GM12864 (cell line): ENCODE data around the gene SECTM1.

Experiments used
- DNase-seq: peaks from one replicate; pipeline ENCODE4 v3.0.0-alpha.2; 2011; ENCODE audit warnings: low read depth
- H3K4me3 ChIP-seq: 2 replicates; pipeline ENCODE4 v1.5.1; 2011; ENCODE audit warnings: mild to moderate bottlenecking, low read depth, low read length, control low read depth
- CTCF ChIP-seq: IDR thresholded peaks from 2 replicates; pipeline ENCODE4 v1.5.1; 2011; ENCODE audit warnings: low read depth, mild to moderate bottlenecking, moderate library complexity, low read length, control low read depth, inconsistent platforms; ENCODE audit errors: missing control alignments

SECTM1 gene

GRCh38 chr17:82327289-82327688, 6.3 kb downstream of the SECTM1 start:
- no peak overlapping the region for H3K4me3 ChIP-seq
- DNase-seq: no peak
- no peak for TF ChIP-seq CTCF

GRCh38 chr17:82325286-82326180, 8.0 kb downstream of the SECTM1 start:
- no peak for TF ChIP-seq CTCF
- no peak overlapping the region for H3K4me3 ChIP-seq
- no peak for DNase-seq

- no peak for DNase-seq
Measured at GRCh38 chr17:82324566-82325285, 8.8 kb downstream of the SECTM1 start.

GRCh38 chr17:82323514-82324234, 9.9 kb downstream of the SECTM1 start:
- no peak overlapping the region for H3K4me3 ChIP-seq
- no peak for TF ChIP-seq CTCF
- DNase-seq: no peak

More at GRCh38 chr17:82324566-82325285, 8.8 kb downstream of the SECTM1 start:
- TF ChIP-seq CTCF: no peak
- H3K4me3 ChIP-seq: no peak overlapping the region

GRCh38 chr17:82322526-82323453, 10.8 kb downstream of the SECTM1 start:
- DNase-seq: no peak
- TF ChIP-seq CTCF: no peak
- no peak overlapping the region for H3K4me3 ChIP-seq

GRCh38 chr17:82321947-82322466, 11.6 kb downstream of the SECTM1 start:
- TF ChIP-seq CTCF: no peak
- no peak for DNase-seq
- H3K4me3 ChIP-seq: no peak overlapping the region
